IMR-90 (cell line): Measurements from ENCODE around the gene FNTB. TPM values are rescaled to one million over a fixed set of nuclear protein-coding genes. Genes with fewer than 3 reads are reported as not detected.

ENCODE experiments used
- ATAC-seq: fragments of 200-7000 bp; cut with Tn5 transposase; 2 replicates; pipeline ENCODE4 v1.9.1; 2020; ENCODE audit warnings: low read depth, mild to moderate bottlenecking, moderate library complexity
- BruUV-seq: library from RNA; stranded (reverse); fragments of 400-500 nt; replicated peaks from 2 replicates; lab custom pipeline; 2021; lab: Mats Ljungman, UMichigan
- CTCF ChIA-PET: fragments of 300-600 bp; formaldehyde crosslinking; extraction: SDS; loops from one replicate; lab custom pipeline; 2021; ENCODE audit warnings: antibody characterized with exemption; lab: Yijun Ruan, JAX
- POLR2A ChIA-PET: fragments of 300-600 bp; sonication (Branson Sonifier 250); formaldehyde crosslinking; loops from one replicate; lab custom pipeline; 2022; ENCODE audit warnings: antibody characterized with exemption; ENCODE audit not compliant: unreplicated experiment; lab: Charles Lee
- DNase-seq: peaks from one replicate; pipeline ENCODE4 v3.0.0; 2013
- H2AFZ ChIP-seq: replicated peaks from 2 replicates; pipeline ENCODE3; 2013; ENCODE audit warnings: low read length, mild to moderate bottlenecking; ENCODE audit not compliant: poor library complexity
- H2AK5ac ChIP-seq: 2 replicates; pipeline ENCODE4 v1.6.1; 2013; ENCODE audit warnings: low read depth, low read length, inconsistent platforms
- H2AK9ac ChIP-seq: replicated peaks from 2 replicates; pipeline ENCODE3; 2013; ENCODE audit warnings: mild to moderate bottlenecking, low read depth, low read length, moderate library complexity; ENCODE audit not compliant: poor library complexity
- H2BK120ac ChIP-seq: 2 replicates; pipeline ENCODE4 v1.6.1; 2013; ENCODE audit warnings: low read depth, low read length, inconsistent platforms
- H2BK15ac ChIP-seq: 3 replicates; pipeline ENCODE4 v1.6.1; 2013; ENCODE audit warnings: low read depth, low read length, inconsistent platforms
- H2BK20ac ChIP-seq: 2 replicates; pipeline ENCODE4 v1.6.1; 2013; ENCODE audit warnings: low read depth, mild to moderate bottlenecking, inconsistent platforms, low read length, moderate library complexity
- H2BK5ac ChIP-seq: 2 replicates; pipeline ENCODE4 v1.6.1; 2013; ENCODE audit warnings: mild to moderate bottlenecking, low read depth, low read length, inconsistent platforms; ENCODE audit not compliant: poor library complexity, severe bottlenecking
- H3K14ac ChIP-seq: replicated peaks from 2 replicates; pipeline ENCODE4 v1.6.1; 2013; ENCODE audit warnings: low read depth, low read length, inconsistent platforms
- H3K18ac ChIP-seq: 2 replicates; pipeline ENCODE4 v1.6.1; 2013; ENCODE audit warnings: low read depth, low read length, control low read depth
- H3K23ac ChIP-seq: 2 replicates; pipeline ENCODE4 v1.6.1; 2013; ENCODE audit warnings: low read depth, low read length, inconsistent platforms
- H3K27ac ChIP-seq: 2 replicates; pipeline ENCODE4 v1.5.1; 2013; ENCODE audit warnings: mild to moderate bottlenecking, control low read depth, low read length; ENCODE audit not compliant: insufficient read depth
- H3K27me3 ChIP-seq: 2 replicates; pipeline ENCODE4 v1.6.1; 2013; ENCODE audit warnings: low read length; ENCODE audit not compliant: control insufficient read depth, insufficient read depth
- H3K36me3 ChIP-seq: 2 replicates; pipeline ENCODE4 v1.6.1; 2013; ENCODE audit warnings: low read length, mixed read lengths; ENCODE audit not compliant: control insufficient read depth, insufficient read depth
- H3K4ac ChIP-seq: 2 replicates; pipeline ENCODE4 v1.6.1; 2013; ENCODE audit warnings: low read depth, low read length, inconsistent platforms
- H3K4me1 ChIP-seq: 2 replicates; pipeline ENCODE4 v1.6.1; 2013; ENCODE audit warnings: low read length, mixed read lengths; ENCODE audit not compliant: control insufficient read depth, insufficient read depth
- H3K4me2 ChIP-seq: 2 replicates; pipeline ENCODE4 v1.6.1; 2013; ENCODE audit warnings: low read depth, mild to moderate bottlenecking, control low read depth, low read length, moderate library complexity
- H3K4me3 ChIP-seq: 2 replicates; pipeline ENCODE4 v1.5.1; 2013; ENCODE audit warnings: low read depth, mild to moderate bottlenecking, control low read depth, low read length, moderate library complexity; ENCODE audit not compliant: insufficient read depth
- H3K56ac ChIP-seq: 2 replicates; pipeline ENCODE4 v1.6.1; 2013; ENCODE audit warnings: low read length, inconsistent platforms; ENCODE audit not compliant: insufficient read depth; ENCODE audit errors: extremely low read depth
- H3K79me1 ChIP-seq, 2 experiments: 2 replicates each; pipeline ENCODE4 v1.6.1; 2013; ENCODE audit warnings: low read length in 2 of 2, inconsistent platforms in 1 of 2, low read depth in 1 of 2
- H3K9ac ChIP-seq: 2 replicates; pipeline ENCODE4 v1.6.1; 2013; ENCODE audit warnings: low read depth, low read length, control low read depth
- H3K9me1 ChIP-seq: 2 replicates; pipeline ENCODE4 v1.6.1; 2013; ENCODE audit warnings: low read length, inconsistent platforms; ENCODE audit not compliant: insufficient read depth
- H3K9me3 ChIP-seq: 2 replicates; pipeline ENCODE4 v1.6.1; 2013; ENCODE audit warnings: low read length; ENCODE audit not compliant: control insufficient read depth, insufficient read depth
- H4K20me1 ChIP-seq: 2 replicates; pipeline ENCODE4 v1.6.1; 2013; ENCODE audit warnings: low read length, inconsistent platforms; ENCODE audit not compliant: insufficient read depth
- H4K5ac ChIP-seq: 2 replicates; pipeline ENCODE4 v1.6.1; 2013; ENCODE audit warnings: mild to moderate bottlenecking, low read depth, low read length, control low read depth
- H4K8ac ChIP-seq, 2 experiments: 2 replicates each; pipeline ENCODE4 v1.6.1; 2013; ENCODE audit warnings: low read depth in 2 of 2, low read length in 2 of 2, control low read depth in 1 of 2, inconsistent platforms in 1 of 2
- H4K91ac ChIP-seq: 2 replicates; pipeline ENCODE4 v1.6.1; 2013; ENCODE audit warnings: low read depth, low read length, inconsistent platforms; ENCODE audit not compliant: insufficient read depth
- BHLHE40 ChIP-seq: fragments of 150-350 bp; IDR thresholded peaks from 2 replicates; pipeline ENCODE4 v1.6.1; 2016; ENCODE audit warnings: mild to moderate bottlenecking, low read depth, low read length
- CEBPB ChIP-seq: IDR thresholded peaks from 2 replicates; pipeline ENCODE4 v1.6.1; 2012; ENCODE audit warnings: low read depth, low read length, improper control_type of control experiment
- FOS ChIP-seq: fragments of 150-350 bp; IDR thresholded peaks from 2 replicates; pipeline ENCODE4 v1.6.1; 2016; ENCODE audit warnings: low read depth, low read length
- MAFK ChIP-seq: IDR thresholded peaks from 2 replicates; pipeline ENCODE4 v1.6.1; 2012; ENCODE audit warnings: low read depth, low read length, improper control_type of control experiment
- MXI1 ChIP-seq: IDR thresholded peaks from 2 replicates; pipeline ENCODE4 v1.6.1; 2012; ENCODE audit warnings: low read depth, mild to moderate bottlenecking, low read length, moderate library complexity, borderline replicate concordance
- NFE2L2 ChIP-seq: fragments of 150-350 bp; IDR thresholded peaks from 2 replicates; pipeline ENCODE4 v1.6.1; 2016; ENCODE audit warnings: low read depth, mild to moderate bottlenecking, low read length
- POLR2A ChIP-seq: IDR thresholded peaks from 2 replicates; pipeline ENCODE4 v1.6.1; 2012; ENCODE audit warnings: mild to moderate bottlenecking, low read depth, low read length
- RAD21 ChIP-seq: IDR thresholded peaks from 2 replicates; pipeline ENCODE4 v1.6.1; 2012; ENCODE audit warnings: low read length, improper control_type of control experiment
- RCOR1 ChIP-seq: IDR thresholded peaks from 2 replicates; pipeline ENCODE4 v1.6.1; 2012; ENCODE audit warnings: mild to moderate bottlenecking, low read length, improper control_type of control experiment; ENCODE audit not compliant: insufficient replicate concordance
- RFX5 ChIP-seq: IDR thresholded peaks from 2 replicates; pipeline ENCODE4 v1.8.0; 2012; ENCODE audit warnings: low read depth, mild to moderate bottlenecking, low read length, moderate library complexity
- SMC3 ChIP-seq: fragments of 150-350 bp; IDR thresholded peaks from 2 replicates; pipeline ENCODE4 v1.6.1; 2016; ENCODE audit warnings: low read depth, mild to moderate bottlenecking, antibody characterized with exemption, low read length, moderate library complexity
- WGBS, 2 experiments: methylation state at CpG; one replicate each; pipeline versions ENCODE4 v1.1.5 to v1.1.7; 2013; ENCODE audit warnings: missing lambda C conversion rate in 2 of 2; ENCODE audit not compliant: insufficient read length in 1 of 2; ENCODE audit errors: extremely low coverage in 2 of 2; 5-methylcytosine and 5-hydroxymethylcytosine counted together
- dilution Hi-C: fragments of 300-500 bp; cut with HindIII; formaldehyde crosslinking; loops from one replicate; pipeline ENCODE4 v1.14.3; 2018; ENCODE audit warnings: low sequenced_read_pairs; ENCODE audit not compliant: unreplicated experiment
- in situ Hi-C: fragments of 300-500 bp; cut with MboI; formaldehyde crosslinking; loops from 3 replicates; pipeline ENCODE4 v1.14.3; 2019; ENCODE audit warnings: low sequenced_read_pairs, inconsistent platforms, mixed read lengths
- intact Hi-C: fragments of 100-400 bp; cut with micrococcal nuclease; formaldehyde crosslinking; loops from 2 replicates; pipeline ENCODE4 v1.10.0; 2022
- polyA plus RNA-seq, 3 experiments: library from polyadenylated mRNA; depleted of rRNA; stranded (reverse); fragments of >200 nt; gene quantifications; 2 replicates each; pipeline ENCODE4 v1.2.3, GENCODE V29; 2012; ENCODE audit warnings: low replicate concordance in 1 of 3
- total RNA-seq: library from RNA; depleted of rRNA; stranded (reverse); fragments of >200 nt; gene quantifications from 2 replicates; pipeline ENCODE4 v1.2.3, GENCODE V29; 2012
- TF ChIP-seq, protein P1 (sequence below): fragments of 150-350 bp; IDR thresholded peaks from 2 replicates; pipeline ENCODE4 v1.6.1; 2017; ENCODE audit warnings: mild to moderate bottlenecking, antibody characterized with exemption, low read length, low read depth

The FNTB gene
- total and polyA plus RNA-seq, 2 of the 4 experiments (the other 2 are of a cell fraction), result 9.9 to 18.5 TPM

DNA sequence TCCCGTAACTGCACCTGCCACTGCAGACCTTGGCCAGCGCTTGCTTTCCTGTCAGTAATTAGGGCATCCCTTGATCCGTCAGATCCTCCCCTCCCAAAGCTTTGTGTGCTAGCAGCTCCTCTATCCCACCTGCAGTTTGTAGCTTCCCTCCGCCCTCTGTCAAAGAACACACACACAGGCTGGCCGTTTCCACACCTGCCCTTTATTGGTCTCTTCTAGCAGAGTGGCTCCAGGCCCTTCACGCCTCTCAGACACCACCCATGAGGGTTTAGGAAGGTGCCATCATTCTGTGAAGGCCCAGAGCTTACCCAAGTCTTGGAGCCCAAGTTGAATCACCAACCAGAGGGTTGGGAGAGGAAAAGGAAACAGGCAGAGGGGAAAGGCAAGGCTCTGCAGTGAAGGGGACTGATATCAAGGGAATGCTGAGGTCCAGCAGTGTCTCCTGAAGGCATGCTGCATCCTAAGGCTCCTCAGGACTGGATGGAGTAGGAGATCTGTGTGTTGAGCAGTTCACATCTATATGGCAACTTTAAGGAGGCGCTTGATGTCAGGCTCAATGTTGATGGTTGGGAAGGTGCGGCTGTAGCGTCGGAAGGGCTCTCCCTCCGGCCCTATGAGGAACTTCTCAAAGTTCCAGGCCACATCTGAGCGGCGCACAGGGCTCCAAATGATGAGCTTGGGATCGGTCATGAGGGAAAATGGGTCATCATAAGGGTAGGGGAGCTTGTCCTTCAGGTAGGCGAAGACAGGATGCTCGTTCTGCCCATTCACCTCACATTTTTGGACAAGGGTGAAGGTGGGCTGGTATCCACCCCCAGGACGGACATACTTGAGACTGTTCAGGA lies 47.5 kb upstream of the FNTB start:
- no peak overlapping the region for H2AK9ac ChIP-seq
- intact Hi-C loops, result no loop called here
- WGBS, 2 experiments, result 97% methylated on average over 6 of the region's 17 CpGs; no CpG with 5 or more reads in 1 of the 2 experiments

More for the DNA sequence above, 47.5 kb upstream of the FNTB start:
- in situ Hi-C loops (no loop called here), dilution Hi-C loops (no loop called here)
- no peak for TF ChIP-seq RFX5
- no peak for TF ChIP-seq FOS
- no peak for TF ChIP-seq BHLHE40
- TF ChIP-seq RAD21, result no peak
- no peak for TF ChIP-seq MAFK
- TF ChIP-seq, protein P1, sequence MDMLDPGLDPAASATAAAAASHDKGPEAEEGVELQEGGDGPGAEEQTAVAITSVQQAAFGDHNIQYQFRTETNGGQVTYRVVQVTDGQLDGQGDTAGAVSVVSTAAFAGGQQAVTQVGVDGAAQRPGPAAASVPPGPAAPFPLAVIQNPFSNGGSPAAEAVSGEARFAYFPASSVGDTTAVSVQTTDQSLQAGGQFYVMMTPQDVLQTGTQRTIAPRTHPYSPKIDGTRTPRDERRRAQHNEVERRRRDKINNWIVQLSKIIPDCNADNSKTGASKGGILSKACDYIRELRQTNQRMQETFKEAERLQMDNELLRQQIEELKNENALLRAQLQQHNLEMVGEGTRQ, result no peak
- no peak for TF ChIP-seq RCOR1
- no peak for TF ChIP-seq SMC3
- no peak for TF ChIP-seq POLR2A
- no peak for TF ChIP-seq CEBPB
- no peak for TF ChIP-seq MXI1
- TF ChIP-seq NFE2L2, result no peak
- ChIA-PET POLR2A (no interaction called here), CTCF (no interaction called here)
- ATAC-seq (no peak), DNase-seq (no peak)
- no peaks in the 10 kb centered on the region; the same call in 1 of the 2 replicates for H4K20me1 ChIP-seq
- no peak overlapping the region for H2BK20ac ChIP-seq
- no peak overlapping the region for H3K4me2 ChIP-seq
- H3K36me3 ChIP-seq, result peaks cover 8% of the 10 kb centered on the region
- no peak overlapping the region for H4K5ac ChIP-seq
- no peak overlapping the region for H2BK120ac ChIP-seq
- no peak overlapping the region for H4K91ac ChIP-seq
- H3K14ac ChIP-seq, result no peak overlapping the region
- no peak overlapping the region for H3K4me3 ChIP-seq
- H3K9me1 ChIP-seq, result peaks cover 4% of the 10 kb centered on the region; the same call in 1 of the 2 replicates
- H4K8ac ChIP-seq, result no peak overlapping the region
- no TSS peak for BruUV-seq
- no peak overlapping the region for H3K23ac ChIP-seq
- H3K27ac ChIP-seq, result no peak overlapping the region
- H3K18ac ChIP-seq, result no peak overlapping the region
- no peak overlapping the region for H3K4ac ChIP-seq
- H2BK5ac ChIP-seq, result no peak overlapping the region
- H3K27me3 ChIP-seq, result no peaks in the 10 kb centered on the region
- no peak overlapping the region for H2BK15ac ChIP-seq
- no peaks in the 10 kb centered on the region for H3K9me3 ChIP-seq
- no peak overlapping the region for H3K56ac ChIP-seq
- H3K79me1 ChIP-seq, result peaks cover 0 to 3% of the 10 kb centered on the region in 2 experiments; a peak in 1 of 4 replicates
- H2AK5ac ChIP-seq, result no peak overlapping the region
- H3K9ac ChIP-seq, result no peak overlapping the region
- no peak overlapping the region for H2AFZ ChIP-seq
- no peaks in the 10 kb centered on the region for H3K4me1 ChIP-seq
